GM21723 (cell line): Measurements from ENCODE around the gene SRPK2.

ENCODE experiments used
- ATAC-seq: cut with Tn5 transposase; IDR thresholded peaks from one replicate; pipeline ENCODE4 v1.9.1; 2021; ENCODE audit warnings: mild to moderate bottlenecking, moderate library complexity; ENCODE audit not compliant: unreplicated experiment

The SRPK2 gene

DNA sequence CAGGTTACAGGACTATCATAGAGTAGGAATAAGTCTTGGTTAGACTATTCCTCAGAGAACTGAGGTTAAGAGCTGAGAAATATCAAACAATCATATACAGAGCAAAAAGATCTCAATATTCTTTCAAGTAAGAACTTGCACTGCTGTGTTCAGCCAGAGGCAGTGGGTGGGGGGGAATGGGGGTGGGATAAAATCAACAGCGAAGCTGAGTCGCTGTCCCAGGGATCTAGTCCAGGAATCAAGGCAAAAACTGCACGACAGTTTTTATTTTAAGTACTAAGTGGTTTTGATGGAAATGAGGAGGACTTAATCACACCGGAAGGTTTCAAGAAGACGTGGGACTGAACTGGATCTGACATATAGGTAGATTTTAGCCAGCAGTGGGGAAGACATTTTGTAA, 159.1 kb downstream of the SRPK2 start:
- ATAC-seq: no peak

DNA sequence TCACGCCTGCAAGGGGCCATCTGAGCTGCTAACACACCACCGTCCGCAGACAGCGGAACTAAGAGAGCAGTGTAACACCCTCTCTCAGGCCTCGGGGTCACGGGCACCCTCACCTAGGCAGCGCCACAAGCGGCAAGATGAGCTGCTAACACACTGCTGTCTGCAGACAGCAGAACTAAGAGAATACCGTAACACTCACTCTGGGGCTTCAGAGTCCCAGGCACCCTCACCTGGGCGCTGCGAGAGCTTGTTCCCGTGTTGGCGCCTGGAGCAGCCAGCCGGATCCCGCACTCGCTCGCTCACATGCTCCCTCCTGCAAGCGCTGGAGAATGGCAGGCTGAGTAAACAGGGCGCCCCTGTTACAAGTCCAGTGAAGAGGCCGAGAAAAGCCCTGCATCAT, 160.2 kb downstream of the SRPK2 start:
- no peak for ATAC-seq

- ATAC-seq: no peak
These were observed 161.3 kb downstream of the SRPK2 start for GRCh38 chr7:105227391-105227790.

DNA sequence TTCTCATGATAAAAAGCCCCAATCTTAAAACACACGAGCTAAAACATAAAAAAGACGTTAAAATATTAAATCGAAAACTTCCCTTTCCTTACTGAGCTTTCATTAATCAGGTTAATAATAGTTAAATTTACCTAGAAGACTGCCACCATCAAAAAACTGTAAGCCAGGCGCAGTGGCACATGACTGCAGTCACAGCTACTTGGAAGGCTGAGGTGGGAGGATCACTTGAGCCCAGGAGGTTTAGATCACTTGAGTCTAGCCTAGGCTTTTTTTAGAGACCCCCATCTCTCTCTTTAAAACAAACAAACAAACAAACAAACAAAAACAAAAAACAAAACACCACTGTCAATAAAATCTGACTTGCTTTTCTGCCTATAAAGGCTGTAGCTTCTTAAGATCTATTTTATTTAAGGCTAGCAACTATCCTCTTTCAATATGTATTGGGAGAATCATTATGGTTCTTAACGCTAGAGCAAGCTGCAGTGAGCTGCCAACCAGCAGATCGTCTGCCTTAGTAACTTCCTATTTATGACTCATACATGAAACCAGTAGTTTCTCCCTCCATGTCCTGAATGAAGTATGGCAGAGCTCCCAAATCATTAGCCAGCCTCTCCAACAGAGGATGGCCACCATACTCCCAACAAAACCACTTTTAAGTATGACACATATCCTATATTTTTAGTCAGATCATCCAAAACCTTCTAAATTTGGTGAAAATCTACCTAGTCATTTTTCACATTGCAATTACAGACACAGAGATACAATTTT, 163.7 kb downstream of the SRPK2 start:
- peak; percentile 89 for ATAC-seq

DNA sequence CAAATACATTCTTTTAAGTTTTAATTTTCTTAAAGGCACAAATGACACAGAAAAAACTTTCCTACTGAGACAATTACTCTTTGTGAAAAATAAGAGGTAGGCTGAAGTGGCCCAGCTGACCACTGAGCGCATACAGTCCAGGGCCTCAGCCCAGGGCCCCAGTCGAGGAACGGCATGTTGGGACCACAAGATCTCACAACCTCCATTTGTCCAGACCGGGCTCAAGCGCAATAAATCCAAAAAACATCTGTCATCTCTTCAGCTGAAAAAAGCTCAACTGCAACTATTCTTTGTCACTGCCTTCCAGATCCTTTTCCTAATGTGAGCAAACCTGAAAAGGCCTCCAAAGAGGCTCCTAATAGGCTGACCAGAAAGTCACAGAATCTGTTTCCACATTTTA, 165.8 kb downstream of the SRPK2 start:
- ATAC-seq: no peak

DNA sequence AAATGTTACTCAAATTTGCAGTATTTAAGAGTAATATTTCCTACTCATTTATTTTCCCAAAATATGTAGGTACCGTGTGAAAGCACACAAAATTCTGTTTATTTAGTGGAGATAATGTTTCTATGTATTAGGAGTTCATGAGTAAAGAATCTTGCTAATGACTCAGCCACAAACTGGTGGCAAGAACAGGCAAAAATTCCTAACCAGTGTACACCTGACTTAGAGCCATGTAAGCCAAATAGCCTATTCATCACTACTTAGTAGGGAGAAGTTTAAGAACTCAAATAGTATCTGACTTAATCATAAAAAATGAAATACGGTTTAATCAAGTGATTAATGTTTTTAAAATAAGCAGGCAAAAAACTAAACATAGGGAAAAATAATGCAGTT, 169.0 kb downstream of the SRPK2 start:
- no peak for ATAC-seq

DNA sequence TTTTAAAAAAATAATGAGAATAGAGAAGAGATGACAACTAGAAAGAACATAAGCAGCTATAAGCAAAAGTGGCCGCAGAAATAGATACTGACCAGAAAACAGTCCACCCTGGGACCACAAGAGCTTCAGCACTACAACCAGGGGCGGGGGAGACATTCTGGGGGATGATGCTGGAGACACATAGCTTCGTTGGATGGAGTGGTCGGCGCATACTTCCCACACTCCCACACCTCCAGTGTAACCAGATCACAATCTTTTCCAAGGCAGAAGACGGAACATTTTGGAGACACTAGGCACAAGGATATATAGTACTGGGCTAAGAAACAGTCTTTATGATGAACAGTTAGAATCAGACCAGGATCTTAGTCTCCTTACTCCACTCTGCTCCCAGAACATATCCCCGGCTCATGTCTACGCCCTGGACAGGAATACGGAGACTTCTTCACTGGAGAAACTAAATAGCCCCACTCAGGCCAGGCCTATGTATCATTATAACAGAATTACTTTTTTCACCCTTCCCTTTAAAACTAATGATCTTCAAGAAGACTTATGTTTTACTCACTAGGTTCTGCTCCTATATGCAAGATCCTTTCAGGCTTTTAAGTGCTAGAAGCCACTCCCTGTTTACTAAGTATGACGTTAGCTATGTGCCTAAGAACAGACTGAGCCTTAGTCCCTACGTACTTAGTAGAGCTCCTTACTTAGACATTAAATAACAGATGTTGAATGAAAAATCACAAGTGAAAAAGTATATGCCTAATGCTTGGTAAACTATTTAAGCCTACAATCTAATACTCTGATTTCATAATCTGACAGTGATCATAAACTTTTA, 169.6 kb downstream of the SRPK2 start:
- no peak for ATAC-seq

- ATAC-seq: no peak
These were observed 170.5 kb downstream of the SRPK2 start for GRCh38 chr7:105218215-105218614.

GRCh38 chr7:105216786-105217185, 171.9 kb downstream of the SRPK2 start:
- no peak for ATAC-seq

- ATAC-seq: no peak
These were observed 172.9 kb downstream of the SRPK2 start for GRCh38 chr7:105215821-105216220.

DNA sequence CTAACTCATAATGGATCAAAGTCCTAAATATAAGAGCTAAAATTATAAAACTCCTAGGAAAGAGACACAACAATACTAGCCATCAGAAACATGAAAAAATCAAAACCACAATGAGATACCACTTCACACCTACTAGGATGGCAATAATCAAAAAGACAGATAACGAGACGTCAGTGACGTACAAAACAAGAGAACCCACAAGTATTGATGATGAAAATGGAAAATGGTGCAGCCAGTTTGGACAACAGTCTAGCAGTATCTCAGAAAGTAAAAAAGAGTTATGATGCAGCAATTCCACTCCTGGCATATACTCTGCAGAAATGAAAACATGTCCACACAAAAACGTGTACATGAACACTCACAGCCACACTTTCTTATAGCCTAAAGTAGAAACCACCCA, 173.5 kb downstream of the SRPK2 start:
- ATAC-seq: no peak

- ATAC-seq: no peak
These were observed 175.1 kb downstream of the SRPK2 start for GRCh38 chr7:105213611-105214010.

DNA sequence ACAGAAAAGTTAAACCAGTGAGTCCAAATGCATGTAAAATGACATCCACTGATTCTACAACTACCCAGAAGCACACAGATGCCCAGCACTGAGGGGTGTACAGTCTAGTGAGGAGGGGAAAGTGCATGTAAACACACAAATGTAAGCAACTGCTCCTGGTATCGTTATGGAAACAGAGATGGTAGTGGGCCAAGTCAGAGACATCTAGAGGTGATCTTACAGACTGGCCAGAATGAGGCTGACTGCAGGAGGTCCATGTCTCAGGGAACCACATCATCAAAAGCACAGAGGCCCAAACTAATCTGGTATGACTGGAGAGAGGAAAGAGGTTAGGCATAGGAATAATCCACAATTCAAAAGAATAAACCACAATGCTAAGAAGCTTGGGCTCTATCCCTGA, 176.5 kb downstream of the SRPK2 start:
- ATAC-seq: no peak

DNA sequence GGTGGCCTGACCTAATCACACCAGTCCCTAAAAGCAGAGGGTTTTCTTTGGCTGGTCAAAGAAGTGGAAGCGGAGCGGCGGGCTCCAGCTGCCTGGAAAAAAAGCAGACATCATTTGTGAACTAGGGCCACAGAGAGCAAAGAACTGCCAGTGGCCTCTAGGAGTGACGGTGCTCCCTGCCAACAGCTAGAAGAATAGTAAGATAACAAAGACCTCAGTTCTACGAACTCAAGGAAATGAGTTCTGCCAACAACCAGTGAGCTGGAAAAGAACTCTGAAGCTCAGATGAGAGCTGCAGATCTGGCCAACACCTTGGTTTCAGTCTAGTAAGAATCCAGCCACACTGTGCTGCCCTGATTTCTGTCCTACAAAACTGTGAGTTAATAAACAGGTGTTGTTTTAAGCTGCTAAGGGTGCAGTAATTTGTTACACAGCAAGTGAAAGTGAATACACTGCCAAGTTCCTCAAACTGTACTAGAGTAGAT, 178.0 kb downstream of the SRPK2 start:
- peak; percentile 84 for ATAC-seq

DNA sequence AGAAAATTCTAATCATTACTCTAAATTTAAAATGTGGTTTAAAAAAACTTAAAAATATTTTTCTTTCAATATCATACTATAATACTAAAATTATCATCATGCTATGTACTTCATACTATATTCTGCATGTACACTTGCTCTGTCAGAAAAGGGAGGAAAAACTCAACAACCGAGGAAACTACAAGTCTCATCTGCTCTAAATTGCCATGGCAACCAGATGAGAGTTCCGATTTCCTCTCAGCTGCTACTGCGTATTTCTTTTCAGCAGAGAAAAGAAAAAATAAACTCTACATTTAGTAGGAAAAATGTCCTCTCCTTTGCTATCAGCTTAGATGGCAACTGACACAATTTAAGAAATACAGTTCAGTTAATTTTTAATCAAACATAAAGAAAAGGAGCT, 178.9 kb downstream of the SRPK2 start:
- no peak for ATAC-seq

- ATAC-seq: no peak
These were observed 179.3 kb downstream of the SRPK2 start for GRCh38 chr7:105209433-105209832.

DNA sequence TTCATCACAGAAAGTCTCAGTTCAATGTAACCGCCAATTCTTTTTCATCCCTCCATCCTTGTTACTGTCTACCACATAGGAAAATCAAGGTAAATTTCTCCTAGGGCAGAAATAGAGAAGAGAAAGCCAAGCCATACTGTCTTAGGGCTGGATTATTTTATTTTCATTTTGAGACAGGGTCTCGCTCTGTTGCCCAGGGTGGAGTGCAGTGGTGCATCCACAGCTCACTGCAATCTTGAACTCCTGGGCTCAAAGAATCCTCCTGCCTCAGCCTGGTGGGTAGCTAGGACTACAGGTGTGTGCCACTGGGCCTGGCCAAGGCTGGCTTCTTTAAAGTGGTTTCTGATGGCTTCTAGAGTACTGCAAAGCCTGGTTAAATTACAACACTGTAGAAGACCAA, 181.7 kb downstream of the SRPK2 start:
- ATAC-seq: no peak

DNA sequence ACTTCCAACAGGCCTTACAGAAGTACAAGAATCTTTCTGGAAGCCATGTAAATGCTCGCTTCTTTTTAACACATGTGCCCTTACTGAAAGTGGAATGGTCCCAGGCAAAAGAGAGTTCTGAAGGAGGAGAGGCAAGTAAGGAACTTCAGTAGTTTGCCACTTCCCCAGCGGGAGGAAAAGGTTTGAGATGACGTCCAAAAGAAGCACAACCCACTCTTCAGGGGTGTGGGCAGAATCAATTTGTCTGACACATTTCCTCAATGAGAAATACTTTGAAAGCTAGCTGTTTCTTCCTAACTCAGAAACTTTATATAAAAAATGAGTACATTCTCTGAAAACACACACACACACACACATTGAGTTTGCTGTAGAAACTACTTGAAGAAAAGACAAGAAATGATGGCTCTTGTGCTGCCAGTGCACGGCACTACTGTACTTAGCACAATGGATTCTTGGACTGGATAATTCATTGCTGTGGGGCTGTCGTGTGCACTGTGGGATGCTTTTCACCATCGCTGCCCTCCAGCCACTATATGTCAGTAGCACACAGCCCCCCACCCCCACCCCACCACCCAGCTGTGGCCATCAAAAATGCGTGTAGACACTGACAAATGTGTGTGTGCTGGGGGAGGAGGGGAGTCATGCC, 183.0 kb downstream of the SRPK2 start:
- ATAC-seq: no peak

DNA sequence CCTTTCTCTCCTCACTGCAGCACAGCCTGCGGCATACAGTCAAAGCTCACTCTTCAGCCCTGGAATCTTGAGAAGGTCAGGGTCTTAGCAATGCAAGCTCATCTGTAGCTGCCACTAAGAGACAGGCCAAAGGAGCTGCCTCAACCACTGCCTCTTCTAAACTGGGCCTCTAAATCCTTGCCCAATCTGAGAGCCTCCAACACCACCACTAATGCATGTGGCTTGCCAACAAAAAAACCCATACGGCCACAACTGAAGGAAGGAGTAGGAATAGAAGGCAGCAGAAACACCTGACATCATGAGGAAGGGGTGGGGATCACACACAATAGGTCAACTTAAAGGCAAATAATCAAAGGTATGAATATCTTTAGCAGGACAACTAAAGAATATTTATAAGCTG, 183.8 kb downstream of the SRPK2 start:
- no peak for ATAC-seq

DNA sequence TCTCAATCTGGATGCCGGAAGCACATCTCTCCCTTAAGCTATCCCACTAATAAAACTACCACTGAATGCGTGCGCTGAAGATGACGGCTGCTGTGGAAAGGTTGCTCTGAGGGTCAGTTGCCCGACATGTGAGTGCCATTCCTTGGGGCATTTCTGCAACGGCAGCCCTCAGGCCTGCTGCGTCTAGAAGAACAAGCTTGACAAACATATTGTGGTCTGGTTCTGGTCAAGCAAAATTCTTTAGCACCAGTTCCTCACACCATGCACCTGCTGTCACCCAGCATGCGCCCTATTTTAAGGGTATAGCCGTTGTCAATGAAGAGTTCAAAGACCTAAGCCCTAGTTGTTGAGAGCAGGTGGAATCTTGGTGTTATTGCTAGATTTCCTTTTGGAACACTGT, 184.2 kb downstream of the SRPK2 start:
- ATAC-seq: no peak

- no peak for ATAC-seq
These were observed 186.1 kb downstream of the SRPK2 start for GRCh38 chr7:105202616-105203015.

GRCh38 chr7:105199386-105199785, 189.3 kb downstream of the SRPK2 start:
- no peak for ATAC-seq
